Measurements from ENCODE around the gene ATF7. TPM values are rescaled to one million over a fixed set of nuclear protein-coding genes. Genes with fewer than 3 reads are reported as not detected.
A peak's percentile ranks its signal among the peaks of the same experiment; 100 is the strongest.

The ATF7 gene
- total and polyA plus RNA-seq, 2 of the 13 experiments (the other 11 are each of a cell fraction or from before 2014, with no cell fraction given), result 9.6 to 16.2 TPM

GRCh38 chr12:53543539-53543938, 82.6 kb downstream of the ATF7 start (continued):
- TF ChIP-seq, protein P1, sequence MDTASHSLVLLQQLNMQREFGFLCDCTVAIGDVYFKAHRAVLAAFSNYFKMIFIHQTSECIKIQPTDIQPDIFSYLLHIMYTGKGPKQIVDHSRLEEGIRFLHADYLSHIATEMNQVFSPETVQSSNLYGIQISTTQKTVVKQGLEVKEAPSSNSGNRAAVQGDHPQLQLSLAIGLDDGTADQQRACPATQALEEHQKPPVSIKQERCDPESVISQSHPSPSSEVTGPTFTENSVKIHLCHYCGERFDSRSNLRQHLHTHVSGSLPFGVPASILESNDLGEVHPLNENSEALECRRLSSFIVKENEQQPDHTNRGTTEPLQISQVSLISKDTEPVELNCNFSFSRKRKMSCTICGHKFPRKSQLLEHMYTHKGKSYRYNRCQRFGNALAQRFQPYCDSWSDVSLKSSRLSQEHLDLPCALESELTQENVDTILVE (CRISPR knock-in tag; IDR thresholded peaks at IDR 0.05), result peak; percentile 27; the same call in 1 of the 2 replicates
- TF ChIP-seq TIGD3 (CRISPR knock-in tag; IDR thresholded peaks at IDR 0.05; ENCODE audit: borderline replicate concordance) (no peak), ZKSCAN8 (CRISPR knock-in tag; IDR thresholded peaks at IDR 0.05; ENCODE audit: borderline replicate concordance) (0 out of 2 replicates have a peak, but pooled peaks have one; percentile 29), SOX5 (CRISPR knock-in tag; IDR thresholded peaks at IDR 0.05; ENCODE audit: borderline replicate concordance) (0 out of 2 replicates have a peak, but pooled peaks have one; percentile 9)
- TF ChIP-seq, protein P2, sequence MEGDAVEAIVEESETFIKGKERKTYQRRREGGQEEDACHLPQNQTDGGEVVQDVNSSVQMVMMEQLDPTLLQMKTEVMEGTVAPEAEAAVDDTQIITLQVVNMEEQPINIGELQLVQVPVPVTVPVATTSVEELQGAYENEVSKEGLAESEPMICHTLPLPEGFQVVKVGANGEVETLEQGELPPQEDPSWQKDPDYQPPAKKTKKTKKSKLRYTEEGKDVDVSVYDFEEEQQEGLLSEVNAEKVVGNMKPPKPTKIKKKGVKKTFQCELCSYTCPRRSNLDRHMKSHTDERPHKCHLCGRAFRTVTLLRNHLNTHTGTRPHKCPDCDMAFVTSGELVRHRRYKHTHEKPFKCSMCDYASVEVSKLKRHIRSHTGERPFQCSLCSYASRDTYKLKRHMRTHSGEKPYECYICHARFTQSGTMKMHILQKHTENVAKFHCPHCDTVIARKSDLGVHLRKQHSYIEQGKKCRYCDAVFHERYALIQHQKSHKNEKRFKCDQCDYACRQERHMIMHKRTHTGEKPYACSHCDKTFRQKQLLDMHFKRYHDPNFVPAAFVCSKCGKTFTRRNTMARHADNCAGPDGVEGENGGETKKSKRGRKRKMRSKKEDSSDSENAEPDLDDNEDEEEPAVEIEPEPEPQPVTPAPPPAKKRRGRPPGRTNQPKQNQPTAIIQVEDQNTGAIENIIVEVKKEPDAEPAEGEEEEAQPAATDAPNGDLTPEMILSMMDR (CRISPR knock-in tag; IDR thresholded peaks at IDR 0.05), result peak; percentile 69

GRCh38 chr12:53539526-53539925, 86.7 kb downstream of the ATF7 start:
- H3K79me2 ChIP-seq (ENCODE audit: insufficient read depth, low read length), result no peaks in the 10 kb centered on the region
- H2AFZ ChIP-seq (ENCODE audit: low read length), result no peak overlapping the region
- ATAC-seq (no peak), FAIRE-seq (no peak), DNase-seq (ENCODE audit: low spot score) (no peak)
- no peaks in the 10 kb centered on the region for H4K20me1 ChIP-seq (ENCODE audit: insufficient read depth, low read length)
- POLR2A ChIA-PET, result interaction anchor here (0.7 to 6.8 kb wide), 3 partner anchors 88 to 136 kb away, joined by 3 to 65 read pairs (median 22); partner anchors contain the start of gene ATP5MC2
- in situ Hi-C loops (cut with HindIII; ENCODE audit: extremely low pct_ligation_motif_present, low pct_unique_long_range_greater_than_20kb), result no loop called here
- no peak overlapping the region for H3K4me3 ChIP-seq (replicated peaks in 1 of 3; ENCODE audit: insufficient read depth in 1 of 3, low read depth in 2 of 3, low read length in 3 of 3)
- H3K9ac ChIP-seq (ENCODE audit: insufficient read depth, low read depth, low read length), result no peak overlapping the region
- intact Hi-C loops (cut with micrococcal nuclease; ENCODE audit: unreplicated experiment), result no loop called here
- CTCF ChIA-PET (ENCODE audit: low intra/inter-chr PET ratio, low total read pairs), result no interaction called here
- TF ChIP-seq ELF3 (CRISPR knock-in tag; IDR thresholded peaks at IDR 0.05), result no peak
- peak; percentile 22; the same call in 1 of the 2 replicates for TF ChIP-seq ZNF24 (IDR thresholded peaks at IDR 0.05)
- no peaks in the 10 kb centered on the region for H3K9me3 ChIP-seq (ENCODE audit: low read length)
- H3K27me3 ChIP-seq (ENCODE audit: control insufficient read depth in 1 of 2, insufficient read depth in 2 of 2, low read length in 2 of 2), result no peaks in the 10 kb centered on the region
- WGBS (ENCODE audit: low lambda C conversion rate), result 97% methylated on average over 3 of the region's 3 CpGs
- H3K4me2 ChIP-seq (ENCODE audit: low read depth, low read length), result no peak overlapping the region
- H3K4me1 ChIP-seq (ENCODE audit: insufficient read depth, low read length), result peaks cover 40% of the 10 kb centered on the region
- H3K36me3 ChIP-seq (replicated peaks in 1 of 2; ENCODE audit: control insufficient read depth in 1 of 2, insufficient read depth in 2 of 2, low read length in 2 of 2), result peaks cover 3 to 45% of the 10 kb centered on the region in 2 experiments; a peak in 4 of 5 replicates
- no peak overlapping the region for H3K27ac ChIP-seq (ENCODE audit: extremely low read length, insufficient read depth, low read length)
- BruUV-seq (replicated peaks), result no TSS peak

All from HepG2 (cell line).